ENCODE data around the gene PRR12.

DNA sequence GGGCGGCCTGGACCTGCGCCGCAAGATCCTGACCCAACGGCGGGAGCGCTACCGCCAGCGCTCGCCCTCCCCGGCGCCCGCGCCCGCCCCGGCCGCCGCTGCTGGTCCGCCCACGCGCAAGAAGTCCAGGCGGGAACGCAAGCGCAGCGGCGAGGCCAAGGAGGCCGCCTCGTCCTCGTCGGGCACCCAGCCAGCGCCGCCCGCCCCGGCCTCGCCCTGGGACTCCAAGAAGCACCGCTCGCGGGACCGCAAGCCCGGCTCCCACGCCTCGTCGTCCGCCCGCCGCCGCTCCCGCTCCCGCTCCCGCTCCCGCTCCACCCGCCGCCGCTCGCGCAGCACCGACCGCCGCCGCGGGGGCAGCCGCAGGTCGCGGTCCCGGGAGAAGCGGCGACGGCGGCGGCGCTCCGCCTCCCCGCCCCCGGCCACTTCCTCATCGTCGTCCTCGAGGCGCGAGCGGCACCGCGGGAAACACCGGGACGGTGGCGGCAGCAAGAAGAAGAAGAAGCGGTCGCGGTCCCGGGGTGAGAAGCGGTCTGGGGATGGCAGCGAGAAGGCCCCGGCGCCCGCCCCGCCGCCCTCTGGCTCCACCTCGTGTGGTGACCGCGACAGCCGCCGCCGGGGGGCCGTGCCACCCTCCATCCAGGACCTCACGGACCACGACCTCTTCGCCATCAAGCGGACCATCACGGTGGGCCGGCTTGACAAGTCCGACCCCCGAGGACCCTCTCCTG, 61.0 kb downstream of the PRR12 start:
- TF ChIP-seq, protein P1, sequence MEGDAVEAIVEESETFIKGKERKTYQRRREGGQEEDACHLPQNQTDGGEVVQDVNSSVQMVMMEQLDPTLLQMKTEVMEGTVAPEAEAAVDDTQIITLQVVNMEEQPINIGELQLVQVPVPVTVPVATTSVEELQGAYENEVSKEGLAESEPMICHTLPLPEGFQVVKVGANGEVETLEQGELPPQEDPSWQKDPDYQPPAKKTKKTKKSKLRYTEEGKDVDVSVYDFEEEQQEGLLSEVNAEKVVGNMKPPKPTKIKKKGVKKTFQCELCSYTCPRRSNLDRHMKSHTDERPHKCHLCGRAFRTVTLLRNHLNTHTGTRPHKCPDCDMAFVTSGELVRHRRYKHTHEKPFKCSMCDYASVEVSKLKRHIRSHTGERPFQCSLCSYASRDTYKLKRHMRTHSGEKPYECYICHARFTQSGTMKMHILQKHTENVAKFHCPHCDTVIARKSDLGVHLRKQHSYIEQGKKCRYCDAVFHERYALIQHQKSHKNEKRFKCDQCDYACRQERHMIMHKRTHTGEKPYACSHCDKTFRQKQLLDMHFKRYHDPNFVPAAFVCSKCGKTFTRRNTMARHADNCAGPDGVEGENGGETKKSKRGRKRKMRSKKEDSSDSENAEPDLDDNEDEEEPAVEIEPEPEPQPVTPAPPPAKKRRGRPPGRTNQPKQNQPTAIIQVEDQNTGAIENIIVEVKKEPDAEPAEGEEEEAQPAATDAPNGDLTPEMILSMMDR (IDR thresholded peaks at IDR 0.05), result no peak
- no peak for TF ChIP-seq POLR2A (IDR thresholded peaks at IDR 0.05)
